ENCODE measurements around the gene TEX261. TPM values are rescaled to one million over a fixed set of nuclear protein-coding genes. Genes with fewer than 3 reads are reported as not detected.

TEX261 gene
- total and polyA plus RNA-seq, 3 donors from 2014 or later, result 39.0 to 133 (median 40.7) TPM

DNA sequence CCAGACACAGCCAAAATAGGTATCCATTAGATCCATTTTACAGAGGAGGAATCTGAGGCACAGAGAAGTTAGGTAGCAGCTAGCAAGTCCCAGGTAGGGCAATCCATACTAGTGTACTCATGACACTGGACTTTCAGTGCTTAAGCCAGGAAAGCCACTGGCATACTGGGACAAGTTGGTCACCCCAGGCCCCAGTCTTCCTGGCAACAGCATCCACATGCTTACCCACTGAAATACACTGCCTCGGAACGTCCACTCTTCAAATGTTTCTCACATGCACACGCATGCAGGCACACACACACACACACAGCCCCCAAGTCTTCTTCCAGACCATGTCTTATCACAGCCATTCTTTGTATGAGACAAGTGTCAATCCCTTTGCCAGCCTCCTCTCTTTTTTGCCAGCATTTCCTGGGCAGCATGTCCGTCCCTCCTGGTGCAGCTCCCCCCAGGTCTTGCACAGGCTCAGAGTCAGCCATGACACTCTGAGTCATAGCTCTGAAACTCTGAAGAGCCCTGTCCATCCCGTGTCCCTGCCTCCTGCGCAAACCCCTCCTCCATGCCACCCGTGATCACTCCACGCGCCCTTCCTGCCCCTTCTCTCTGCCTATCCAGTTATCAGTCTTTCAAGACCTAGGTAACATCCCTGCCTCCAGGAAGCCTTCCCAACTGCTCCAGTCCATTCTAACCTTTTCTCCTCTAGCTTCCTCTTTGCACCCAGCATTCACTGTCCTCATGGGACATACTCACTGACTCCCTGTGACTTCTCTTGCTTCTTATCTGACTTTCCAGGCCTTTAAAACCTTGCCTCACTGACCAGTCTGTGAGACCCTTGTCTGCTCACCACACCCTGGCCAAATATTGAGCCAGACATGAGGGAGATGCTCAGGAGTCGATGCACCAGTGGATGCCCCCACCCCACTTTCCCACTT, 10.9 kb upstream of the TEX261 start:
- Histone ChIP-seq H3K9me3 (no peaks in the 10 kb centered on the region), H3K4me1 (peaks cover 3% of the 10 kb centered on the region), H3K36me3 (ENCODE audit: low read depth, missing control alignments) (no peaks in the 10 kb centered on the region), H3K4me3 (no peak overlapping the region), H3K27ac (no peak overlapping the region), H3K27me3 (no peaks in the 10 kb centered on the region)
- intact Hi-C loops (cut with DNase I; ENCODE audit: low total_unique reads), result no loop called here
- WGBS, 2 donors, result 82 to 87% methylated on average over 10 of the region's 10 CpGs
- DNase-seq, result no peak
- TF ChIP-seq POLR2A (IDR thresholded peaks at IDR 0.05), result no peak
- TF ChIP-seq CTCF (IDR thresholded peaks at IDR 0.05), result no peak

DNA sequence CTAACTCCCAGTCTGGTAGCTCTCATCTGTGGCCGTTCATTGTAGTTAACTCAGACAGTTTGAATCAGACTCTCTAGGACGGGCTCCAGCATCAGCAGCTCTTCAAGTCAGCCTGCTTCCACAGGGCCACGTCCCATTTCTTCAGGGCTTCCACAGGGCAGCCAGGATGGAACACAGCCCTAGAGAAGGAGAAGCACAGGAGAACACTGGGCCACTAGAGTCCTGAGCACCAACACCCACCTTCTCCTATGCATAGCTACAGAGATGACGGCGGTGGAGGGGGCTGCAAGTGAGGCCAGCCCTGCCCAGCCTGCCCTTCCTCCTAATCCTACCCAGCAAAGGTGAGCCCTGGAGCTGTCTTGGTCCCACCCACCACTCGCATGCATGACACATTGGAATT, 10.2 kb upstream of the TEX261 start:
- intact Hi-C loops (cut with DNase I; ENCODE audit: low total_unique reads), result no loop called here
- WGBS, 2 donors, result 87 to 88% methylated on average over 1 to 6 of the region's 6 CpGs

GRCh38 chr2:71003966-71004755, 9.5 kb upstream of the TEX261 start:
- Histone ChIP-seq H3K27me3 (no peaks in the 10 kb centered on the region), H3K36me3 (ENCODE audit: low read depth, missing control alignments) (no peaks in the 10 kb centered on the region), H3K9me3 (no peaks in the 10 kb centered on the region), H3K4me1 (peaks cover 3% of the 10 kb centered on the region), H3K4me3 (no peak overlapping the region), H3K27ac (no peak overlapping the region)
- DNase-seq, result no peak
- intact Hi-C loops (cut with DNase I; ENCODE audit: low total_unique reads), result no loop called here
- no peak for TF ChIP-seq POLR2A (IDR thresholded peaks at IDR 0.05)
- no peak for TF ChIP-seq CTCF (IDR thresholded peaks at IDR 0.05)
- WGBS, 2 donors, result 81 to 82% methylated on average over 11 of the region's 11 CpGs

More for the DNA sequence above, 10.2 kb upstream of the TEX261 start:
- Histone ChIP-seq H3K4me3 (no peak overlapping the region), H3K9me3 (no peaks in the 10 kb centered on the region), H3K27me3 (no peaks in the 10 kb centered on the region), H3K4me1 (peaks cover 3% of the 10 kb centered on the region), H3K27ac (no peak overlapping the region), H3K36me3 (ENCODE audit: low read depth, missing control alignments) (no peaks in the 10 kb centered on the region)
- no peak for TF ChIP-seq POLR2A (IDR thresholded peaks at IDR 0.05)
- TF ChIP-seq CTCF (IDR thresholded peaks at IDR 0.05), result no peak
- no peak for DNase-seq

DNA sequence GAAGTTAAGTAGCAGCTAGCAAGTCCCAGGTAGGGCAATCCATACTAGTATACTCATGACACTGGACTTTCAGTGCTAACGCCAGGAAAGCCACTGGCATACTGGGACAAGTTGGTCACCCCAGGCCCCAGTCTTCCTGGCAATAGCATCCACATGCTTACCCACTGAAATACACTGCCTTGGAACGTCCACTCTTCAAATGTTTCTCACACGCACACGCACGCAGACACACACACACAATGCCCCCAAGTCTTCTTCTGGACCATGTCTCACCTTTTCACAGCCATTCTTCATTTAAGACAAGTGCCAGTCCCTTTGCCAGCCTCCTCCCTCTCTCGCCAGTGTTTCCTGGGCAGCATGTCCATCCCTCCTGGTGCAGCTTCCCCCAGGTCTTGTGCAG, 8.7 kb upstream of the TEX261 start:
- intact Hi-C loops (cut with DNase I; ENCODE audit: low total_unique reads), result no loop called here

More for the DNA sequence above, 8.7 kb upstream of the TEX261 start:
- H3K4me1 ChIP-seq, result peaks cover 3% of the 10 kb centered on the region
- no peaks in the 10 kb centered on the region for H3K36me3 ChIP-seq (ENCODE audit: low read depth, missing control alignments)
- H3K4me3 ChIP-seq, result no peak overlapping the region
- H3K9me3 ChIP-seq, result no peaks in the 10 kb centered on the region
- no peaks in the 10 kb centered on the region for H3K27me3 ChIP-seq
- 87 to 90% methylated on average over 6 of the region's 6 CpGs for WGBS, 2 donors
- no peak for DNase-seq
- TF ChIP-seq POLR2A (IDR thresholded peaks at IDR 0.05) (no peak), CTCF (IDR thresholded peaks at IDR 0.05) (no peak)
- no peak overlapping the region for H3K27ac ChIP-seq

Data from testis (tissue), 3 donors.